Measurements from ENCODE around the gene LGALS3BP.

Gene LGALS3BP

DNA sequence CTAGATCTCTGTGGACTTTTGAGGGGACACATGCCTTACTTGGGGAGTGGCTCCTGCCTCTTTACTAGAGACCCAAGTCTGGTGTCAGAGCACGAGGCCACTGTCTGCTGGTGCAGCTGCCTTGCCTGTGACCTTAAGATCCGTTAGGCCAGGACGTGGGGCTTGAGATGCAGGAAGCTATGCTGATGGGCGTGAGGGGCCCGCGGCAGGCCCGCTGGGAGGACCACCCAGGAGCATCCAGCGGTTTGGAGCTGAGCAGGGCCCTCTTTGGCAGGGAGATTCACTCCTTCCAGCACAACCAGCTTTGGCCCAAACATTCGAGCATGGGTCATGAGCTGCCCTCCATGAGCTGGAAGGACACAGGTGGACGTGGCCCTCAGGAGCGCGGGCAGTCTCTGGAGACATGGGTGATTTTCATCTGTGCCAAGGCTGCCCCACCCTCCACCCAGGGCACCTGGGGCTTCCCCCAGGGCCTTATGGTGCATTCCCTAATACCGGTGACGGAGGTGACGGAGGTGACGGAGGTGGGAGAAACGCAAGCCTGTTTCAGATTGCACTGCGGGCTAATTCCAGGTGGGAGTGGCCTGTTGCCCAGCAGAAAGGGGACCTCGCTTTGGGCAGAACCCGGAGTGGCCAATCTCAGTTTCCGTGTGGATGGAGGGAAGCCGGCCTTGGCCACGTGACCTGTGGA is 12.7 kb downstream of the LGALS3BP start:
- DNase-seq (ENCODE audit: low read depth in 1 of 2, low spot score in 1 of 2), result no peak
- TF ChIP-seq, protein P1, sequence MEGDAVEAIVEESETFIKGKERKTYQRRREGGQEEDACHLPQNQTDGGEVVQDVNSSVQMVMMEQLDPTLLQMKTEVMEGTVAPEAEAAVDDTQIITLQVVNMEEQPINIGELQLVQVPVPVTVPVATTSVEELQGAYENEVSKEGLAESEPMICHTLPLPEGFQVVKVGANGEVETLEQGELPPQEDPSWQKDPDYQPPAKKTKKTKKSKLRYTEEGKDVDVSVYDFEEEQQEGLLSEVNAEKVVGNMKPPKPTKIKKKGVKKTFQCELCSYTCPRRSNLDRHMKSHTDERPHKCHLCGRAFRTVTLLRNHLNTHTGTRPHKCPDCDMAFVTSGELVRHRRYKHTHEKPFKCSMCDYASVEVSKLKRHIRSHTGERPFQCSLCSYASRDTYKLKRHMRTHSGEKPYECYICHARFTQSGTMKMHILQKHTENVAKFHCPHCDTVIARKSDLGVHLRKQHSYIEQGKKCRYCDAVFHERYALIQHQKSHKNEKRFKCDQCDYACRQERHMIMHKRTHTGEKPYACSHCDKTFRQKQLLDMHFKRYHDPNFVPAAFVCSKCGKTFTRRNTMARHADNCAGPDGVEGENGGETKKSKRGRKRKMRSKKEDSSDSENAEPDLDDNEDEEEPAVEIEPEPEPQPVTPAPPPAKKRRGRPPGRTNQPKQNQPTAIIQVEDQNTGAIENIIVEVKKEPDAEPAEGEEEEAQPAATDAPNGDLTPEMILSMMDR (IDR thresholded peaks at IDR 0.05; ENCODE audit: insufficient read depth, low read length), result no peak
- TF ChIP-seq SPI1 (IDR thresholded peaks at IDR 0.05; ENCODE audit: borderline replicate concordance, low read depth), result no peak
- TF ChIP-seq GABPA (IDR thresholded peaks at IDR 0.05; ENCODE audit: low read depth), result no peak
- TF ChIP-seq POLR2AphosphoS5 (IDR thresholded peaks at IDR 0.05; ENCODE audit: low read depth), result no peak
- TF ChIP-seq, protein P2, sequence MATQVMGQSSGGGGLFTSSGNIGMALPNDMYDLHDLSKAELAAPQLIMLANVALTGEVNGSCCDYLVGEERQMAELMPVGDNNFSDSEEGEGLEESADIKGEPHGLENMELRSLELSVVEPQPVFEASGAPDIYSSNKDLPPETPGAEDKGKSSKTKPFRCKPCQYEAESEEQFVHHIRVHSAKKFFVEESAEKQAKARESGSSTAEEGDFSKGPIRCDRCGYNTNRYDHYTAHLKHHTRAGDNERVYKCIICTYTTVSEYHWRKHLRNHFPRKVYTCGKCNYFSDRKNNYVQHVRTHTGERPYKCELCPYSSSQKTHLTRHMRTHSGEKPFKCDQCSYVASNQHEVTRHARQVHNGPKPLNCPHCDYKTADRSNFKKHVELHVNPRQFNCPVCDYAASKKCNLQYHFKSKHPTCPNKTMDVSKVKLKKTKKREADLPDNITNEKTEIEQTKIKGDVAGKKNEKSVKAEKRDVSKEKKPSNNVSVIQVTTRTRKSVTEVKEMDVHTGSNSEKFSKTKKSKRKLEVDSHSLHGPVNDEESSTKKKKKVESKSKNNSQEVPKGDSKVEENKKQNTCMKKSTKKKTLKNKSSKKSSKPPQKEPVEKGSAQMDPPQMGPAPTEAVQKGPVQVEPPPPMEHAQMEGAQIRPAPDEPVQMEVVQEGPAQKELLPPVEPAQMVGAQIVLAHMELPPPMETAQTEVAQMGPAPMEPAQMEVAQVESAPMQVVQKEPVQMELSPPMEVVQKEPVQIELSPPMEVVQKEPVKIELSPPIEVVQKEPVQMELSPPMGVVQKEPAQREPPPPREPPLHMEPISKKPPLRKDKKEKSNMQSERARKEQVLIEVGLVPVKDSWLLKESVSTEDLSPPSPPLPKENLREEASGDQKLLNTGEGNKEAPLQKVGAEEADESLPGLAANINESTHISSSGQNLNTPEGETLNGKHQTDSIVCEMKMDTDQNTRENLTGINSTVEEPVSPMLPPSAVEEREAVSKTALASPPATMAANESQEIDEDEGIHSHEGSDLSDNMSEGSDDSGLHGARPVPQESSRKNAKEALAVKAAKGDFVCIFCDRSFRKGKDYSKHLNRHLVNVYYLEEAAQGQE (IDR thresholded peaks at IDR 0.05; ENCODE audit: insufficient replicate concordance, low read depth), result no peak
- Histone ChIP-seq H3K27me3 (ENCODE audit: insufficient read depth, poor library complexity, severe bottlenecking) (no peaks in the 10 kb centered on the region), H3K27ac (replicated peaks) (no peak overlapping the region), H3K4me3 (replicated peaks; ENCODE audit: insufficient read depth, low read length) (no peak overlapping the region)

DNA sequence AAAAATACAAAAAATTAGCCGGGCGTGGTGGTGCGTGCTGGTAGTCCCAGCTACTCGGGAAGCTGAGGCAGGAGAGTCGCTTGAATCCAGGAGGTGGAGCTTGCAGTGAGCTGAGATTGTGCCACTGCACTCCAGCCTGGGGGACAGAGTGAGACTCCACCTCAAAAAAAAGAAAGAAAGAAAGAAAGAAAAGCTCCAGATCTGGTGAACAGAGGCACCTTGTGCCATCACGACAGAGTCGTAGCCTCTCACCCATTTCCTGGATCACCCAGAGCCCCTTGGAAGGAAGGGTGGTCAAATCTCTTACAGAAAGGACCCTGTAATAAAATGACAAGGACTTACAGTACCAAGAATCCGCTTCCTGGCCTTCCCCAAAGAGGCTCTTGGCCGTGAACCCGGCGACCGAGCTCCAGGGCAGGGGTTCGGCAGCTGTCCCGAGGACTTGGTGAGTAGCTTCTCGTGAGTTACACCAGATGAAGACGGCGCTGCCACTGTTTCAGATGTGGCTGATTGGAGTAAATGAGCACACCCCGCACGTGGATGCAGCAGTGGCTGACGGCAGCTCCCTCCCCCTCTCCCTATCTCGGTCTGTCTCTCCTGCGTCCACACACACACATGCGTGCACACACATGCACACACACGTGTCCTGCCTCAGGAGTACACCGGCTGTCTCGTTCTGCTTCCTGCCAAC is 13.5 kb downstream of the LGALS3BP start:
- H3K27ac ChIP-seq (replicated peaks), result no peak overlapping the region
- DNase-seq (ENCODE audit: low read depth in 1 of 2, low spot score in 1 of 2), result no peak
- no peak for TF ChIP-seq POLR2AphosphoS5 (IDR thresholded peaks at IDR 0.05; ENCODE audit: low read depth)
- TF ChIP-seq, protein P1 (IDR thresholded peaks at IDR 0.05; ENCODE audit: insufficient read depth, low read length), result no peak
- no peak for TF ChIP-seq GABPA (IDR thresholded peaks at IDR 0.05; ENCODE audit: low read depth)
- TF ChIP-seq, protein P2 (IDR thresholded peaks at IDR 0.05; ENCODE audit: insufficient replicate concordance, low read depth), result no peak
- TF ChIP-seq SPI1 (IDR thresholded peaks at IDR 0.05; ENCODE audit: borderline replicate concordance, low read depth), result no peak
- H3K27me3 ChIP-seq (ENCODE audit: insufficient read depth, poor library complexity, severe bottlenecking), result no peaks in the 10 kb centered on the region
- no peak overlapping the region for H3K4me3 ChIP-seq (replicated peaks; ENCODE audit: insufficient read depth, low read length)

DNA sequence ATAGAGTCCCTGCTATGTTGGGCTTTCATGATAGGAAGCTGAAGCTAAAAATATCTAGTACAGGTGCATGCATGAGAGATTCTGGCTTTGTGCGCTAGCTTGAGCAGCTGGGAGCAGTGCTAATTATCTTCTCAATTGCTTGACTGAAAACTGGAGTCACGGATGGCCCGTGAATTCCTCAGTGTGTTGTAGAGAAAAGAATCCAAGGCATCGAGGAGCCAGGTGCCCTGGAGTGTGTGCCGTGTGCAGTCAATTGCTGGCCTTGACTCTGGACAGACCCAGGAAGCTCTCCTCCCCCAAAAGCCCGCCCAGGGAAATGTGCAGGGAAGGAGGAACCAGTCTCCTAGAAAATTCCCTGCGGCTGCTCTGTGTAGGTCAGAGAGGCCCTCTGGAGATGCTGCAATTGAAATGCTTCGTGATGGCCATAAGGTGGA is 14.2 kb downstream of the LGALS3BP start:
- H3K27me3 ChIP-seq (ENCODE audit: insufficient read depth, poor library complexity, severe bottlenecking), result no peaks in the 10 kb centered on the region
- no peak for DNase-seq (ENCODE audit: low read depth in 1 of 2, low spot score in 1 of 2)
- no peak overlapping the region for H3K4me3 ChIP-seq (replicated peaks; ENCODE audit: insufficient read depth, low read length)
- TF ChIP-seq GABPA (IDR thresholded peaks at IDR 0.05; ENCODE audit: low read depth), result no peak
- TF ChIP-seq POLR2AphosphoS5 (IDR thresholded peaks at IDR 0.05; ENCODE audit: low read depth), result no peak
- no peak for TF ChIP-seq SPI1 (IDR thresholded peaks at IDR 0.05; ENCODE audit: borderline replicate concordance, low read depth)
- TF ChIP-seq, protein P2 (IDR thresholded peaks at IDR 0.05; ENCODE audit: insufficient replicate concordance, low read depth), result no peak
- TF ChIP-seq, protein P1 (IDR thresholded peaks at IDR 0.05; ENCODE audit: insufficient read depth, low read length), result no peak
- no peak overlapping the region for H3K27ac ChIP-seq (replicated peaks)

Measured in HL-60 (cell line).